D721Med (cell line): ENCODE results near the gene DOCK9.
A peak's percentile ranks its signal among the peaks of the same experiment; 100 is the strongest.

Experiments
- DNase-seq: peaks from one replicate; pipeline ENCODE4 v3.0.0; 2011; ENCODE audit warnings: low spot score; ENCODE audit not compliant: insufficient read length
- FAIRE-seq: peaks from 2 replicates; lab custom pipeline; 2011; peaks lifted over from hg19 to GRCh38; lab: Jason Lieb, UNC
- TF ChIP-seq, protein P1 (sequence below): IDR thresholded peaks from 2 replicates; pipeline ENCODE4 v1.5.1; 2012; ENCODE audit warnings: mild to moderate bottlenecking, control low read depth; ENCODE audit not compliant: insufficient read depth; ENCODE audit errors: missing control alignments

Gene DOCK9

DNA sequence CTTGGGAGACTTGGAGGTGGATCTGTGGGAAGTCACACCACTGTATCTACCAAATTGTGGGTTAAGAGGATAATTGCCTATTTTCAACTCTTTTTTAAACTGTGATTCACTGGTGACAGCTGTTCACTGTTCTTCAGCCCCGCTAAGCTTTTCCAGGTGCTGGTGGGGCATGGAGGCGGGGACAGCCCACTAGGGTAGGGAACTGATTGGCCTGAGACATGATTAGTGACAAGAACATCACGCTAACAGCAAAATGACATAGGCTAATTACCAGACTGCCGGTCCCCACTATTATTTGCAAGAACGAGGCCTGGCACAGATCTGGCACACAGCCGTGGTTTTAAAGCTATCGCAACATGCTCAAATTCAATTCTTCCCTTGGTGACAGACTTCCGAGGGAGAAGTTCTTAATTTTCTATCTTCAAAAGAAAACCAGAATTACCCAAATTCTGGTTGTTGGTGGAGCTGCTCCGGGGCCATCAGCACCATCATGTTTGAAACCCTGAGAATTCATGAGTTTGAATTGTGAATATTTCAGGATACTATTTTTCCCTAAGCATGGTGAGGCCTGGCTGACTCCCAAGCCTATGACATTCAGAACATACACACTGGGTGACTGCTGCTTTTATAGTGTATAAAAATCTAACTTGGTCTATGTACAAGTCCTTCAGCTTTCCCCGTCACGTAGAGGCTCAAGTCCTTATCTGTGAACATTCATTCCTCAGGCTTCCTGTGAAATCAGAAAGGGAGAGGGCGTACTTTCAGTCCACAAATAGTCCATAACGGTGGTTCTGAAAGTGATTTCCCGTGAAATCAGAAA is 17.9 kb downstream of the DOCK9 start:
- FAIRE-seq, result peak; percentile 95
- DNase-seq, result peak; percentile 35
- TF ChIP-seq, protein P1, sequence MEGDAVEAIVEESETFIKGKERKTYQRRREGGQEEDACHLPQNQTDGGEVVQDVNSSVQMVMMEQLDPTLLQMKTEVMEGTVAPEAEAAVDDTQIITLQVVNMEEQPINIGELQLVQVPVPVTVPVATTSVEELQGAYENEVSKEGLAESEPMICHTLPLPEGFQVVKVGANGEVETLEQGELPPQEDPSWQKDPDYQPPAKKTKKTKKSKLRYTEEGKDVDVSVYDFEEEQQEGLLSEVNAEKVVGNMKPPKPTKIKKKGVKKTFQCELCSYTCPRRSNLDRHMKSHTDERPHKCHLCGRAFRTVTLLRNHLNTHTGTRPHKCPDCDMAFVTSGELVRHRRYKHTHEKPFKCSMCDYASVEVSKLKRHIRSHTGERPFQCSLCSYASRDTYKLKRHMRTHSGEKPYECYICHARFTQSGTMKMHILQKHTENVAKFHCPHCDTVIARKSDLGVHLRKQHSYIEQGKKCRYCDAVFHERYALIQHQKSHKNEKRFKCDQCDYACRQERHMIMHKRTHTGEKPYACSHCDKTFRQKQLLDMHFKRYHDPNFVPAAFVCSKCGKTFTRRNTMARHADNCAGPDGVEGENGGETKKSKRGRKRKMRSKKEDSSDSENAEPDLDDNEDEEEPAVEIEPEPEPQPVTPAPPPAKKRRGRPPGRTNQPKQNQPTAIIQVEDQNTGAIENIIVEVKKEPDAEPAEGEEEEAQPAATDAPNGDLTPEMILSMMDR, result no peak

DNA sequence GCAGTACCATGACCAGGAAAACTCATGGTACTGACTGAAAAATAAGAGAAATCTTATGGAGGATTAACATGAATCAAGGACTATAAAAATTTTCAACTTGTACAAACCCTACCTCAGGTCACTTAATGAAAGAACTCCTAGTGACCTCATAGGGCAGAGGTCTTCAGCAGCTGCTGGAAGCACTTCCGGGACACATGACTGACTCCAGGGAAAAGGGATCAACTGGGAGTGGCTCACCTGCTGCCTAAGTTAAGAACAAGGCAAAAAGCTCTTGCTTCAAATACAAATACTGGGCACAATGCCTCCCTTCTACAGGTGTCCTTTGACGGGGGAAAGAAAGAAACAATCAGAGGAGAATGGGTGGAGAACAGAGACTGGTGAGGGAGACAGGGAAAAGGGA is 18.6 kb downstream of the DOCK9 start:
- TF ChIP-seq, protein P1, result no peak
- no peak for DNase-seq
- peak; percentile 70 for FAIRE-seq

DNA sequence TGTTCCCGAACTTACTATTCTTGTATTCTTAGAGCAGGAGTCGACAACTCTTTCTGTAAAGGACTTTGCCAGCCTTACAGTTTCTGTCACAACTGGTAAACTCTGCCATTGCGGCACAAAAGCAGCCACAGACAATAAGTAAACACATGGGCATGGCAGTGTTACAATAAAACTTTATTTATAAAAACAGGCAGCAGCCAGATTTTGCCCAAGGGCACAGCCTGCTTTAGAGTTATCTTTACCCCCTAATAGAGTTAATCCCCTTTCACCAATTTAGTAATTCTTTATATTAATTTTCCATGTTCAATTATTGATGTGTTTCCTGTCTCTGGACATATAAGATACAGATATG is 19.4 kb downstream of the DOCK9 start:
- TF ChIP-seq, protein P1, result no peak
- FAIRE-seq (no peak), DNase-seq (no peak)

DNA sequence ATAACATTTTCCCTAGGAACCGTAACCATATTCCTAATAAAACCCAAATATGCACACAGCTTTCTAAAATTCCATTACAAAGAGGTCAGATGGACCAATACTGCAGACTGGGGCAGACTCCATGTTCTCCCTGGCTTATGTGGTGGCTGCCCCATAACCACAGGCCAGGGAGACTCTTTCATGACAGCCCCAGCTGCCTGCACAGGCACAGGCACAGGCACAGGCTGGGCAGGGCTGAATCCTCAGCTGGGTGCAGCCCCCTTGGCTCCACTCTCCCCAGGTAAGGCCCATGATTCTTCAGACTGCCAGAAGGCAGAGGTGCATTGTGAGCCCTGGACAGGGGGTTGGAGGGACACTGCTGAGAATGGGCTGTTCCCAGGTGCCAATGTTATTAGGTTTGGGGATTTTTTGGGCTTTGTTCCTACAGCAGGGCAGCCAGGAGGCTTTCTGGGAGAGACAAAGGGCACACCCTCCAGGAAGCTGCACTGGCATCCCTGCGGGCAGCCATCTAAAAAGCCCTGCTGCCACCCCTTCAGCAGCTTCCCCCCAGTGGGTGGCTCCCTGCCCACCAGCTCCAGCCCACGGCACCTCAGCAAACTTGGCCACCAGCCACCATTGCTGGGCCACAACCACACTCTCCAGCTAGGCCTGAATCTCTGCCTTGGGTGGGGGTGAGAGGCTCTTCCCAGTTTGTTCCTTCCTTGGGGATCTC is 20.0 kb downstream of the DOCK9 start:
- TF ChIP-seq, protein P1, result no peak

DNA sequence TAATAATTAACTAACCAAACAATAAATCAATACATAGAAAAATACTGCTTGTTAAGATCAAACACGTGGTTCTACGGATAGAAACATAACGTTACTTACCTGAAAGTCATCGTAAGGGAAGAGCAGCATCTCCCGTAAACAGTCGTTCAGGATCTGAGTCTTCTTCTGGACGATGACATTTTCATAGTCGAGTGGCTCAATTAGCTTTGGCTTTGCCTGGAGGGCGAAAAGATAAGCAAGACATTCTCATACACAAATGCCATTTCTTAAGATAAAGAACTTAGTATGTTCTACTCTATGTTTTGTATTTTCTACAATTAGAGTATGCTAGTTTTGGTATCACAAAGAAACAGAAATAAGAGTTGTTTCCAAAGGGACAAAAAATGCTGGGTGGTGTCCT is 22.5 kb downstream of the DOCK9 start:
- FAIRE-seq (no peak), DNase-seq (no peak)
- TF ChIP-seq, protein P1, result no peak

More for the DNA sequence above, 20.0 kb downstream of the DOCK9 start:
- DNase-seq (no peak), FAIRE-seq (no peak)

DNA sequence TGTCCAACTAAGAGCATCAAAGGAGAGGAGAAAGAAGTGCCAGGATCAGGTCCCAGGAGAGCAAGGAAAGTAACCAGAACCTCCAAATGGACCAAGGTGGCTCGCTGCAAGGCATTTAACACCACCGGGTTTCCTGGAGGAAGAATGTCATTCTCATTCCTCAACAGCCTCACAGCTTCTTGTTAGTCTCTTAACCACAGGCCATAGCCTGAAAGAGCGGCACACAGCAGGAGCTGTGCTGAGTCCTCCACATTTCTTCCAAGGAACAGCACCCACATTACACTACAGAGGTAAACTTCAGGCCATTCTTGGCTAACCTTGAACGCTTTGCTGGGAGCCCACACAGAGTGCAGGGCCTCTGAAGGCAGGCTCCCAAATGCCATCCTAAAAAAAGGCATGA is 23.6 kb downstream of the DOCK9 start:
- FAIRE-seq (no peak), DNase-seq (no peak)
- TF ChIP-seq, protein P1, result no peak

DNA sequence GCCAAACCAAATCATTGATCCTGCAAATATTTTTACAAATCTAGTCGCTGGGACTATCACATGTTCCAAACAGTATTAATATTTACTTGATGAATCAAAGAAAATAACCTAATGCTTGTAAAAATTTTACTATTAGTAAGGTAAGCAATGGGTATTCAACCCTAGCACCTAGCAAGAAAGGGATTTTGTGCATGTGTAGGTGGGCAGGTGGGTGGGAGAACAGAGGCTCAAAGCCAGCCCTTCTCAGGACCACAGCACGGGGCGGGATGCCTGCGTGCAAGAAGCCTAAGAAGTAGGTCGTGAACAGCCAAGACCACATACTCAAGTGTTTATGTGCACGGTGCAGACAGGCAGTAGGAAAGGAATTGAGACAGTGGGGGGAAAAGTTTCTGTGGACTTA is 26.6 kb downstream of the DOCK9 start:
- FAIRE-seq (no peak), DNase-seq (no peak)
- TF ChIP-seq, protein P1, result no peak
